PC-9 (cell line): ENCODE measurements around the gene UNC5B.

ENCODE experiments used
- CTCF ChIP-seq: fragments of 200-600 bp; sonication (generic); conservative IDR thresholded peaks from 2 replicates; pipeline ENCODE4 v1.6.1; 2017; ENCODE audit warnings: mixed run types, antibody characterized with exemption, mild to moderate bottlenecking, moderate library complexity
- EZH2 ChIP-seq: fragments of 200-600 bp; sonication (generic); IDR thresholded peaks from 2 replicates; pipeline ENCODE4 v1.8.0; 2017; ENCODE audit warnings: antibody characterized with exemption, low read depth

GRCh38 chr10:71347587-71348395 lies 135.4 kb downstream of the UNC5B start:
- TF ChIP-seq CTCF (no peak), EZH2 (no peak)
